SK-N-MC (cell line): ENCODE measurements around the gene MLPH.

Experiments
- DNase-seq: peaks from one replicate; pipeline ENCODE4 v3.0.0-alpha.2; 2011; ENCODE audit warnings: low read depth, low spot score
- H3K27ac ChIP-seq: fragments of 200-600 bp; sonication (generic); 2 replicates; pipeline ENCODE4 v1.5.1; 2016; ENCODE audit warnings: mixed run types
- H3K36me3 ChIP-seq: fragments of 200-600 bp; sonication (generic); 2 replicates; pipeline ENCODE4 v1.6.1; 2017; ENCODE audit warnings: antibody characterized with exemption, low read length, mixed read lengths; ENCODE audit not compliant: insufficient read depth
- H3K4me3 ChIP-seq: fragments of 200-600 bp; sonication (generic); 2 replicates; pipeline ENCODE4 v1.5.1; 2016
- H3K9ac ChIP-seq: fragments of 200-600 bp; sonication (generic); 2 replicates; pipeline ENCODE4 v1.8.0; 2017; ENCODE audit warnings: mixed run types, mixed read lengths; ENCODE audit not compliant: insufficient read length
- H3K9me3 ChIP-seq: fragments of 200-600 bp; sonication (generic); 2 replicates; pipeline ENCODE4 v1.6.1; 2017; ENCODE audit warnings: low read depth, mild to moderate bottlenecking, antibody characterized with exemption, low read length, moderate library complexity, mixed read lengths
- EZH2 ChIP-seq: fragments of 200-600 bp; sonication (generic); IDR thresholded peaks from one replicate; pipeline ENCODE4 v1.6.1; 2017; ENCODE audit warnings: antibody characterized with exemption
- FOXP2 ChIP-seq: optimal IDR thresholded peaks from 2 replicates; pipeline ENCODE3; 2011; ENCODE audit warnings: mild to moderate bottlenecking, moderate library complexity; ENCODE audit not compliant: insufficient read depth; ENCODE audit errors: extremely low read length, control extremely low read depth
- POLR2AphosphoS5 ChIP-seq: IDR thresholded peaks from 2 replicates; pipeline ENCODE4 v1.6.1; 2012; ENCODE audit warnings: mild to moderate bottlenecking, low read depth, low read length, borderline replicate concordance

The MLPH gene

DNA sequence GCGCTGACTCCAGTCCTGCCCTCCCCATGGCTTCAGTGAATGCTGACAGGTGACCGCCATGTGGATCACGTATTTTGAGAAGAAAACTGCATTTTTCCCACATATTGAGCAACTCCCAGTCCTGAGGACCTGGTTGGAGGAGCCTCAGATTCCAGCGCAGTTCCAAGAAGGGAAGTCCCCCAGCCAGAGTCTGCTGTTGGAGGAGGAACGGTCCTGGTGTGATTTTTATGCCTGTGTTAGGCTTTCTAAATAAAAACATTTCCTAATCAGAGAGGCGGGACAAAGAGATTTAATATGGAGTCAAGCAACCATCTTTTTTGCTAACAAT lies 40.7 kb upstream of the MLPH start:
- Histone ChIP-seq H3K4me3 (no peak overlapping the region), H3K27ac (no peak overlapping the region), H3K9ac (no peak overlapping the region), H3K9me3 (no peaks in the 10 kb centered on the region), H3K36me3 (no peaks in the 10 kb centered on the region)
- TF ChIP-seq EZH2 (no peak), FOXP2 (no peak), POLR2AphosphoS5 (no peak)
- DNase-seq: no peak

- DNase-seq: no peak
- Histone ChIP-seq H3K9ac (no peak overlapping the region), H3K4me3 (no peak overlapping the region), H3K9me3 (no peaks in the 10 kb centered on the region), H3K36me3 (no peaks in the 10 kb centered on the region), H3K27ac (no peak overlapping the region)
- TF ChIP-seq POLR2AphosphoS5 (no peak), EZH2 (no peak), FOXP2 (no peak)
Observed at GRCh38 chr2:237447496-237447895, 39.6 kb upstream of the MLPH start.

DNA sequence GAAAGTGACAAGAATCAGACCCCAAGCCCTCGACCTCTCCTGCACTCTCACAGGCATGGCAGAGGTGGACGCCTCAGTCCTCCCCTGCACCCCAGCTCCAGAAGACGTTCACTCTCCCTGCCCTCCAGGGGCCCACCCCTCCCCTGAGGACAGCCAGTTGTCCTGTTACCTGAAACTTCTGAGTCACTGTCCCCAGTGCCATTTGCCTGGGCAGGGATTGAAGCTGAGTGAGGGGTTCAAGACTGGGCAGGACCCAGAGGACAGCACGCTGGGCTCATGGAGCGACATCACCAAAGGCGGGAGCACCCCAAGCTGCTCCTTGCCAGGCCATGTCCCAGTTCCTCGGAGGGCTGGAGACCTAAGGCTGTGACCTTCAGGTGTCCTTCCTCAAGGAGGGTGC lies 38.9 kb upstream of the MLPH start:
- no peak for DNase-seq
- Histone ChIP-seq H3K27ac (no peak overlapping the region), H3K9ac (no peak overlapping the region), H3K9me3 (no peaks in the 10 kb centered on the region), H3K36me3 (no peaks in the 10 kb centered on the region), H3K4me3 (no peak overlapping the region)
- TF ChIP-seq EZH2 (no peak), POLR2AphosphoS5 (no peak), FOXP2 (no peak)

- H3K27ac ChIP-seq: no peak overlapping the region
- H3K9me3 ChIP-seq: no peaks in the 10 kb centered on the region
- H3K4me3 ChIP-seq: no peak overlapping the region
- no peaks in the 10 kb centered on the region for H3K36me3 ChIP-seq
- H3K9ac ChIP-seq: no peak overlapping the region
- DNase-seq: no peak
- TF ChIP-seq FOXP2 (no peak), EZH2 (no peak), POLR2AphosphoS5 (no peak)
Observed at GRCh38 chr2:237448626-237449025, 38.4 kb upstream of the MLPH start.

DNA sequence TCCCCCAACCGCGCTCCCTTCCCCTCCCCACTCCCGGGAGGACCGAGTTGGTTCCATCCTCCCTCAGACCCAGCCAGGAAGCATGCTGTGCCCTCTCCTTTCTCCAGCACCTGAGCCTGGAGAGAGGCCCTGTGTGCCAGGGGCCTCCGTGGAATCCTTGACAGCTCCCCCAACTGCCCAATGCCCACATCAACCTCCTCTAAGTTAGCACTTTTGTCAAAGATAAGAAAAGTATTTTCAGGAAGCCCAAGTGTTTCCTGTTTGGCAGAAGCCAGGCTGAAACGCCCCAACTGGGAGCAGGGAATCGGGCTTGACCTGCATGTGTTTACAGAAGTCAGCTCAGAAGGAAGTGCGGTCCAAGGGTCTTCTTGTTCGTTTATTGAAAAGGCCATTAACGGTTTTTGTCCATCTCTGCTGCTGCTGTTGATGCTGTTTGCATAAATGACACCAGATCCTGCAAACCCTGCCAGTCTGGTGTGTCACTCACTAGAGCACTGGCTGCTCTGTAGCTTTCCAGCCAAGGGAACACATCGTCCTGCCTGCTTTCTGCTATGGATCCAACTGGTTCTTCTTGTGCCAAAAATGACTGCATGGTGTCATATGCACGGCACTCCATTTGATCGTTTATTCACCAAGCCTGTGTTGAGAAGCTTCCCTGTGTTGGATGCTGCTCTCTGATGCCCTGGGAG lies 37.7 kb upstream of the MLPH start:
- no peak overlapping the region for H3K27ac ChIP-seq
- H3K36me3 ChIP-seq: no peaks in the 10 kb centered on the region
- no peaks in the 10 kb centered on the region for H3K9me3 ChIP-seq
- DNase-seq: no peak
- H3K4me3 ChIP-seq: no peak overlapping the region
- no peak overlapping the region for H3K9ac ChIP-seq
- TF ChIP-seq EZH2 (no peak), POLR2AphosphoS5 (no peak)

DNA sequence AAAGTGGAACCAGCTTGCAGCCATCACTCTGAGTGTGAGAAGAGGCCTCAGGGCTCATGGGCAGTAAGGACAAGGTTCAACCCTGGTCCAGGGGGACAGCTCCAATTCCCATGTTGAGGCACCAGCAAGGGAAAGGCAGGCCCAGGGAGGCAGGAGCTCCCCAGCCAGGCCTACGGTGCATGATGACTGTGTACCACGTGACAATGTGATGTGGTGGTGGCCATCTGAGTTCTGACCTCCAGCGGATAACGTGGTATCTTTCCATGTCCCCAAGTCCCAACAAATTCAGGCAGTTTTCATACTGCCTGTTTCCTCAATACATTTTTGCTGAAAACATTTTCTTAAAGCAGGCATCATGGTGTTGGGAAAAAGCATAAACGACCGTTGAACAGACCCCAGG lies 36.9 kb upstream of the MLPH start:
- no peak overlapping the region for H3K9ac ChIP-seq
- TF ChIP-seq POLR2AphosphoS5 (no peak), FOXP2 (no peak), EZH2 (no peak)
- H3K9me3 ChIP-seq: no peaks in the 10 kb centered on the region
- H3K27ac ChIP-seq: no peak overlapping the region
- no peak for DNase-seq
- H3K36me3 ChIP-seq: no peaks in the 10 kb centered on the region
- H3K4me3 ChIP-seq: no peak overlapping the region

DNA sequence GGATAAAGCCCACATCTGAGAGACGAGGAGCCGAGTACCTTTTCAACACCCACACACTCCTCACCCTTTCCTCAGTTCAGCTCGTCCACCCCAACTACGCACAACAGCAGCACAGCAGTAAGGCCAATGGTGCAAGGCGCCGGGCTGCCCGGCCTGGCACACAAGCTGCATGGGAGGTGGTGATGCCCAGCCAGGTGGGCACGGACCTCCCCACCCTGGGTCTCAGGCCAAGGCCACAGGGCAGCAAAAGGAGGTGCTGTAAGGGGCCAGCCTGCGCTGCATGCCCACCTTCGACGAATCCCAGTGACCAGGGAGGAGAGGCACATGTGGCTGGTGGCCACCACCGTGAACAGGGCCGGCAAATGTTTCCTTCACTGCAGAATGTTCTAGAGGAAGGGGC lies 36.5 kb upstream of the MLPH start:
- TF ChIP-seq FOXP2: no peak
- no peak for TF ChIP-seq POLR2AphosphoS5
- no peak for TF ChIP-seq EZH2
- Histone ChIP-seq H3K9ac (no peak overlapping the region), H3K27ac (no peak overlapping the region), H3K36me3 (no peaks in the 10 kb centered on the region), H3K9me3 (no peaks in the 10 kb centered on the region), H3K4me3 (no peak overlapping the region)
- DNase-seq: no peak

DNA sequence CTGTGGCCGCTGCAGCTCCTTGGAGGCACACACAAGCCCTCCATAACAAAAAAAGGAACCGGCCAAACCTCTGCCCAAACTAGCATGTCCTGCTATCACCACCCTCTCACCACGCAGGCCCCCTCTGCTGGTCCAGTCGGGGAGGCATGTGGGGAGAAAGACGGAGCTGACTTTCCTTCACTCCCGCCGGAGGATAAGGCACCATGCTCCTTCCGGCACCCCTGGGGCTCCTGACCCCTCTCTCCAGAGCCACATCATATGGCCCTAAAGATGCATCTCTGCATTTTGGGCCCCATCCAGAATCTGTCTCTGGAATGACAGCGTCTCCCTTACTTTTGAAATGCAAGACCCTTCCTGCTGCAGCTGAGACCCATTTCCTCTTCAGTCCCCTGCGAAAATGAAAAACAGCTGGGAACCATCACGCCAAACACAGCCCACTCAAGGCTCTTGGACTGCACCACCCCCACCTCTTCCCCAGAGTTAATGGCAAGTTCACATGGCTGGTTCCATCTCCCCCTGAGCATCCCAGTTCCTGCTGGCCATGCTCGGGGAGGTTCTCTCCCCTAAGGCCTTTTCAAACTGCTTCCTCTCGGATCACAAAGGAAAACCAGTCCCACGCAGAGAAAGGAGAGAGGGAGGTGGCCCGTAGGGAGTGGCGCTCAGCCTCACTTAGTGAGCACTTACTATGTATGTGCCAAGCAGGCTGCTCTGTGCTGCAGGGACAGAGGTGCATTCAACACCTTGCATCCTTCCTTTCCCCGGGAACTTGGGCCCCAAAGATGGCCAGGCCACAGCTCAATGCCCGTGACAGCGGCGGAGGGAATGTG lies 35.2 kb upstream of the MLPH start:
- Histone ChIP-seq H3K9me3 (no peaks in the 10 kb centered on the region), H3K27ac (no peak overlapping the region), H3K4me3 (no peak overlapping the region), H3K9ac (no peak overlapping the region), H3K36me3 (no peaks in the 10 kb centered on the region)
- TF ChIP-seq EZH2 (no peak), FOXP2 (no peak), POLR2AphosphoS5 (no peak)
- DNase-seq: no peak

DNA sequence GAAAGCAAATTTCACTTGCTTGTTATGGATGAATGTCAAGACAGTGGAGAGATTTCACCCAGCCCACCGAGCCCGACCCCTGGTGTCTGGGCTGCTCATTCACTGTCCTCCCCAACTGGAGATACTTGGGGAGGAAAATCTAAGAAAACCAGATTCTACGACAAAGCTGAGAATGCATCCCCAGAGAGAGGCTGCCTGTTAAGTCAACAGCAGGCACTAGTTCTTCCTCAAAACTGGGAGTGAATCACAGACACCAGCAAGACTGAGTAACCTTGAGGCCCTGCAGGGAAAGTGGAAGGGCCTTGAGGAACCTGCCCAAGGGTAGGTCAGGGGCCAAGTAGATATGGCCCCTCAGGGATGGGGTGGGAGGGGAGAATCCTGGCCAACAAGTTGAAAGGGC lies 34.2 kb upstream of the MLPH start:
- Histone ChIP-seq H3K4me3 (no peak overlapping the region), H3K27ac (no peak overlapping the region), H3K9ac (no peak overlapping the region), H3K9me3 (no peaks in the 10 kb centered on the region), H3K36me3 (no peaks in the 10 kb centered on the region)
- DNase-seq: no peak
- TF ChIP-seq EZH2: no peak
- TF ChIP-seq FOXP2: no peak
- no peak for TF ChIP-seq POLR2AphosphoS5
